ENCODE measurements around the gene LMTK2.
A peak's percentile ranks its signal among the peaks of the same experiment; 100 is the strongest.

LMTK2 gene

DNA sequence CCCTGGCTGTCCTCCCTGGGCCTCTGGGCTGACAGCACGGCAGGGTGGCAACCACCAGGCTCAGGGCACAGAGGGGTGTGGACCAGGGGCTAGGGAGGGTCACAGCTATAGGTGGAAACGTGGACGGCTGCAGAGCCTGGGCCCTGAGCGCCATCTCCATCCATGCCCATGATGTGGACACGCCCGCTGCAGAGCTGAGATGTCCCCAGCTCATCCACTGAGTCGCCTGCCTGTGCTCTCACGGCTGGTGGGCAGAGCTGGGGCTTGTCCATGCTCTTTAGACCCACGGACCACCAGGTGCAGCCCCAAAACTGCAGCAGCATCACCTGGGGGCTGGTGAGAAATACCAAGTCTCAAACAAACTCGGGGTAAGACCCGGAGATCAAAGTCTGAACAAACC is 129.2 kb downstream of the LMTK2 start:
- in situ Hi-C loops (cut with MboI; ENCODE audit: low sequenced_read_pairs, unreplicated experiment) = no loop called here
- TF ChIP-seq, protein P1, sequence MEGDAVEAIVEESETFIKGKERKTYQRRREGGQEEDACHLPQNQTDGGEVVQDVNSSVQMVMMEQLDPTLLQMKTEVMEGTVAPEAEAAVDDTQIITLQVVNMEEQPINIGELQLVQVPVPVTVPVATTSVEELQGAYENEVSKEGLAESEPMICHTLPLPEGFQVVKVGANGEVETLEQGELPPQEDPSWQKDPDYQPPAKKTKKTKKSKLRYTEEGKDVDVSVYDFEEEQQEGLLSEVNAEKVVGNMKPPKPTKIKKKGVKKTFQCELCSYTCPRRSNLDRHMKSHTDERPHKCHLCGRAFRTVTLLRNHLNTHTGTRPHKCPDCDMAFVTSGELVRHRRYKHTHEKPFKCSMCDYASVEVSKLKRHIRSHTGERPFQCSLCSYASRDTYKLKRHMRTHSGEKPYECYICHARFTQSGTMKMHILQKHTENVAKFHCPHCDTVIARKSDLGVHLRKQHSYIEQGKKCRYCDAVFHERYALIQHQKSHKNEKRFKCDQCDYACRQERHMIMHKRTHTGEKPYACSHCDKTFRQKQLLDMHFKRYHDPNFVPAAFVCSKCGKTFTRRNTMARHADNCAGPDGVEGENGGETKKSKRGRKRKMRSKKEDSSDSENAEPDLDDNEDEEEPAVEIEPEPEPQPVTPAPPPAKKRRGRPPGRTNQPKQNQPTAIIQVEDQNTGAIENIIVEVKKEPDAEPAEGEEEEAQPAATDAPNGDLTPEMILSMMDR (IDR thresholded peaks at IDR 0.05; ENCODE audit: borderline replicate concordance, control extremely low read depth, extremely low read depth, insufficient read depth, missing control alignments) = no peak
- DNase-seq (ENCODE audit: low spot score) = no peak

- in situ Hi-C loops (cut with MboI; ENCODE audit: low sequenced_read_pairs, unreplicated experiment) = no loop called here
- TF ChIP-seq, protein P1 (IDR thresholded peaks at IDR 0.05; ENCODE audit: borderline replicate concordance, control extremely low read depth, extremely low read depth, insufficient read depth, missing control alignments) = no peak
- no peak for DNase-seq (ENCODE audit: low spot score)
These were observed 129.9 kb downstream of the LMTK2 start for GRCh38 chr7:98236355-98237185.

- in situ Hi-C loops (cut with MboI; ENCODE audit: low sequenced_read_pairs, unreplicated experiment) = no loop called here
- TF ChIP-seq, protein P1 (IDR thresholded peaks at IDR 0.05; ENCODE audit: borderline replicate concordance, control extremely low read depth, extremely low read depth, insufficient read depth, missing control alignments) = no peak
- no peak for DNase-seq (ENCODE audit: low spot score)
These were observed 131.4 kb downstream of the LMTK2 start for GRCh38 chr7:98238076-98238475.

DNA sequence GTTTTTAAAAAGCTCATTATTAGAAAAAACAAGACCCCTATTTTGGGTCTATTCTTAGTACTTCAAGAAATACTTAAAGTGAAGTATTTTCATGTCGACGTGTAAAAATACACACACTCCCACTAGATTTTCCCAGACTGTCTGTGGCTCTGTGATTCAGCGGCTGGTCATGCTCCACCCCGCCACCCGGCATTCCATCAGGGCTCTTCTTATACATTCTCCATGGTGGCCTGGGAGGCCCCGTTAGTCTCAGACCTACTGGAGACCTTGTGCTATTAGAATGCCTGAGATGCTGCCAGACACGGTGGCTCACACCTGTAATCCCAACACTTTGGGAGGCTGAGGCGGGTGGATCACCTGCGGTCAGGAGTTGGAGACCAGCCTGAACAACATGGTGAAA is 132.3 kb downstream of the LMTK2 start:
- DNase-seq (ENCODE audit: low spot score) = no peak
- in situ Hi-C loops (cut with MboI; ENCODE audit: low sequenced_read_pairs, unreplicated experiment) = no loop called here
- TF ChIP-seq, protein P1 (IDR thresholded peaks at IDR 0.05; ENCODE audit: borderline replicate concordance, control extremely low read depth, extremely low read depth, insufficient read depth, missing control alignments) = no peak

DNA sequence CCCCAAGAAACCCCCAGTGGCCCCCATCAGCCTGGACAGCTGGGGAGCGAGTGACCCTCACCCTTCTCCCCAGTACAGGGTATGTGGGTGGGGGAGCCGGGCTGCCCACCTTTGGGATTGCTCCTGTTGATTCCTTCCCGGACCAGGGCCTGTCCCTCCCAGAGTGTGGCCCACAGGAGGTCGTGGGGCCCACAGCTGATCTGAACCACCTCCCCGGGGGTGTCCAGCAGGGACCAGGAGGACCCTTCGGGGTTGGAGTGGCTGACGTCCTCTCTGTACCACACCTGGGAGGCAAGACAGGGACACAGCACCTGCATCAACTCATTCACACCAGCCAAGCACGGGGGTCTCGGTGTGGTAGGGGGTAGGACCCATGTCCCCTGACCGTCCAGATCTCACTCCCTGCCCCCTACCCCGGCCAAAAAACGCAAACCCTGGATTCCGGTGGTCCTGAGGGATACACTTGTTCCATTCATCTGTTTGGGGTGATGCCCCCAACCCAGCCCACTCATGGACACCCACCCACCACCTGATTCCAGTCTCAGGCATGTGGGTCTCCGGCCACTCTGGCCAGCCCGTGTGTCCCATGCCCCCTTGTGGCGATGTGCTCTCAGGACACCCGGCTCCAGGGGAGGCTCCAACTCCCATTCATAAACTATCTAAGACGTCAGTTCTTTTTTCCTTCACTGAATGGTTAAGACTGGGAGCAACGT is 134.5 kb downstream of the LMTK2 start:
- in situ Hi-C loops (cut with MboI; ENCODE audit: low sequenced_read_pairs, unreplicated experiment) = no loop called here
- DNase-seq (ENCODE audit: low spot score) = peak; percentile 83
- TF ChIP-seq, protein P1 (IDR thresholded peaks at IDR 0.05; ENCODE audit: borderline replicate concordance, control extremely low read depth, extremely low read depth, insufficient read depth, missing control alignments) = peak; percentile 53

DNA sequence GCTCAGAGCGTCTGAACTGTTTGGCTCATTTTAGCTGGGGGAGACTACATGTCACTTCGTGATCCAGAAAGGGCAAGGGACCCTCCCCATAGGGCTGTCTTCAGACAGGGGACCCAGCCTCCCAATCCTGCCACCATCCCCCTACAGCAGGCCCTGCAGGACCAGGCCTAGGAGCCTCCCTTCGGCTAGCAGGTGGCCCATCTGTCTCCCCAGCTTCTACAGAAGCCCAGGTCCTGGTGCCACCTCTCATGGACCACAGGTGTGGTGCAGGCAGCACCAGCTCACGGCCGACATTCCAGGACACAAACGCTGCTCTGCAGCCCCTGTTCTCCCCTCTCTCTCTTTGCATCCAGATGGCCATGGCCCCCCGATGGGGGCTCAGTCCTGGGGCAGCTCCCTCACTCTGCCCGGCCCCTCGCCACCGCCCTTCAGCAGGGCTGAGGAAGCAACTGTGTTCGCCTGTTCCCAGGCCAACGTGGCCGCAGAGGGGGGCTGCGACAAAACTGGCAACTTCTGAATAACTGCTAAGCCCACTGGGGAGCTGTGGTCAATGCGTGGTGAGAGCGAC is 135.1 kb downstream of the LMTK2 start:
- no peak for DNase-seq (ENCODE audit: low spot score)
- in situ Hi-C loops (cut with MboI; ENCODE audit: low sequenced_read_pairs, unreplicated experiment) = no loop called here
- TF ChIP-seq, protein P1 (IDR thresholded peaks at IDR 0.05; ENCODE audit: borderline replicate concordance, control extremely low read depth, extremely low read depth, insufficient read depth, missing control alignments) = no peak
